ENCODE measurements around the gene HOXD9.

The HOXD9 gene

DNA sequence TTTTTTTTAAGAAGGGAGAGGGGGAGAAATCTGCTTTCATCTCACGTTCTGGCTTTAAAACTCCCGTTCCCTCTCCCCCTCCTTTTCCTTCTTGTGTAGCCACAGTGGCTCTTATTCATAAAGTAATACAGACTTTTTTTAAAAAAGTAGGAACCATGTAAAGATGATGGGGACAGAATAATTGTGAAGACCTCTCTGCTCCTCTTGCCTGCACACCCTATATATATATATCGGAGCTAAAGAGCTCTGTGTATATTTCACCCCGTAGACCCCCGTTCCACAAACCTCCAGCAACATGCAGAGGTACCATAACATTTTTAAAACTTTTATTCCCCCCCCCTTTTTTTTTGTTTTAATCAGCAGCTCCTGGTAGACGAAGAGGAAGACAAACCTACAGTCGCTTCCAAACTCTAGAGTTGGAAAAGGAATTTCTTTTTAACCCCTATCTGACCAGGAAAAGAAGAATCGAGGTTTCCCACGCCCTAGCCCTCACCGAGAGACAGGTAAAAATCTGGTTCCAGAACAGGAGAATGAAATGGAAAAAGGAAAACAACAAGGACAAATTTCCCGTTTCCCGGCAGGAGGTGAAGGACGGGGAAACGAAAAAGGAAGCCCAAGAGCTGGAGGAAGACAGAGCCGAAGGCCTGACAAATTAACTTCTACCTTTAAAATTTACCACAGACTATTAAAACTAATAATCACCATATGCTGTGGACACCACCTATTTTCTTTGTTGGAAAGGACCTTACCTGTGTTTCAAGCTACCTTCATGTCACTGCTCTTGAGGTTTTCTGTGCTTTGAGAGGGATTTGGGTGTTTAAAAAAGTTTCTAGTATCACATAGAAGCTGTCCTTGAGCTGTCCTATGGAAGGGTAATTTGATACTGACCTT is 8.7 kb downstream of the HOXD9 start:
- Histone ChIP-seq H3K9ac (ENCODE audit: low read depth, low read length) (no peak overlapping the region), H3K4me3 (ENCODE audit: low read depth, low read length) (no peak overlapping the region), H3K9me3 (ENCODE audit: control insufficient read depth, insufficient read depth, low read length) (no peaks in the 10 kb centered on the region), H3K36me3 (ENCODE audit: control insufficient read depth, insufficient read depth, low read length) (no peaks in the 10 kb centered on the region), H3K27ac (ENCODE audit: low read depth, low read length) (no peak overlapping the region), H3K27me3 (ENCODE audit: control insufficient read depth, insufficient read depth, low read length) (peaks cover 100% of the 10 kb centered on the region), H3K4me1 (ENCODE audit: control insufficient read depth, insufficient read depth, low read length) (peaks cover 10% of the 10 kb centered on the region)

DNA sequence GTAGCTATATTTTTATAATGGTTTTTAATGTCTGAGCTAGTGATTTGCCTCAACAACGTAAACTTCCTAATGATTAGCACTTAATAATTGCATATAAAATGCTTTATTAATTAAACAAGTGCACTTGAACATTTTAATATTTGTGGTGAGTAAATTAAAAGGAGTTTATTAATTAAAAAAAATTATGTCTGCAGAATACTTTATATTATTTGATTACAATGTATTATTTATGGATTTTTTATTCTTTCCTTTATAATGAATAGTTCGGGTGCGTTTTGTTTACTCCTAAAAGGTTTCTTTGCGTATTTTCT is 9.3 kb downstream of the HOXD9 start:
- H3K27ac ChIP-seq (ENCODE audit: low read depth, low read length) = no peak overlapping the region
- H3K9ac ChIP-seq (ENCODE audit: low read depth, low read length) = no peak overlapping the region
- no peaks in the 10 kb centered on the region for H3K9me3 ChIP-seq (ENCODE audit: control insufficient read depth, insufficient read depth, low read length)
- peaks cover 10% of the 10 kb centered on the region for H3K4me1 ChIP-seq (ENCODE audit: control insufficient read depth, insufficient read depth, low read length)
- H3K4me3 ChIP-seq (ENCODE audit: low read depth, low read length) = no peak overlapping the region
- H3K27me3 ChIP-seq (ENCODE audit: control insufficient read depth, insufficient read depth, low read length) = peaks cover 100% of the 10 kb centered on the region
- H3K36me3 ChIP-seq (ENCODE audit: control insufficient read depth, insufficient read depth, low read length) = no peaks in the 10 kb centered on the region

GRCh38 chr2:176132205-176133171 is 10.0 kb downstream of the HOXD9 start:
- Histone ChIP-seq H3K9me3 (ENCODE audit: control insufficient read depth, insufficient read depth, low read length) (no peaks in the 10 kb centered on the region), H3K36me3 (ENCODE audit: control insufficient read depth, insufficient read depth, low read length) (no peaks in the 10 kb centered on the region), H3K27ac (ENCODE audit: low read depth, low read length) (no peak overlapping the region), H3K4me1 (ENCODE audit: control insufficient read depth, insufficient read depth, low read length) (peaks cover 10% of the 10 kb centered on the region), H3K4me3 (ENCODE audit: low read depth, low read length) (no peak overlapping the region), H3K9ac (ENCODE audit: low read depth, low read length) (no peak overlapping the region), H3K27me3 (ENCODE audit: control insufficient read depth, insufficient read depth, low read length) (peaks cover 100% of the 10 kb centered on the region)

DNA sequence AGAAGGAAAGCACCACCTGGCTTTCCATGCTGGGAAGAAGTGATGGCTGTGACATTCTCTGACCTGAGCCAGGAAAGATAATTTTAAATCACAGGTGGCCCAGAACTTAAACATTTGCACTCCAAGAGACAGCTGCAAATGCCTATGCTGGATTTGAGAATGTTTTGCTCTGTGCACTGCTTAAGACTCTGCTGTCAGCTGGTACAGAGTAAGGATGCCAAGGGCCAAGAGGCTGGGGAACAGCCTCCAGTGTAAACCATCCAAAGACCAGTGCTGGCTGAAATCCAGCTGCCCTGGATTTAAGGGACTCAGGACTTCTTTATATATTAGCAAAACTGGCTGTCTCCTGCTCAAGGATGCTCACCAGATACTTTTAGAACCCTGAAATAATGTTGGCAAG is 10.9 kb downstream of the HOXD9 start:
- Histone ChIP-seq H3K4me1 (ENCODE audit: control insufficient read depth, insufficient read depth, low read length) (peaks cover 7% of the 10 kb centered on the region), H3K27me3 (ENCODE audit: control insufficient read depth, insufficient read depth, low read length) (peaks cover 100% of the 10 kb centered on the region), H3K9ac (ENCODE audit: low read depth, low read length) (no peak overlapping the region)

DNA sequence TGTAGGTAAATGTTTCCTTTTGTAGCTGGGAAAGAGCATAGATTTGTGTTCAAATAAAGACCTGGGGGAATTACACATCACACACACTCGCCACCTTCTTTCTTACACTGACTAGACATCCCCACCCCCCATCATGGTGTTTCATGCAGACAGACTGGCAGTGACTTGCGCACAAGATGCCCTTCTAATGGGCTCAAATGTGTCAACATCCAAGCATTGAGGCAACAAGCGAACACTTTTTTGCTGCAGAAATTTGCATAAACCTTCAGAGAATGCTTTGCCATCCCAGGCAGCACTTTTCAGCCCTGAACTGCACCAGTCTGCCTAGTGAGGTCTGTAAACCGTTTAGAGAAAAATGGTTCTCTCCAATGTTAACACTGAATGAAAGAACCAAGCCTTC is 11.5 kb downstream of the HOXD9 start:
- H3K27me3 ChIP-seq (ENCODE audit: control insufficient read depth, insufficient read depth, low read length) = peaks cover 100% of the 10 kb centered on the region
- no peaks in the 10 kb centered on the region for H3K36me3 ChIP-seq (ENCODE audit: control insufficient read depth, insufficient read depth, low read length)
- no peaks in the 10 kb centered on the region for H3K9me3 ChIP-seq (ENCODE audit: control insufficient read depth, insufficient read depth, low read length)
- H3K27ac ChIP-seq (ENCODE audit: low read depth, low read length) = no peak overlapping the region
- H3K4me3 ChIP-seq (ENCODE audit: low read depth, low read length) = no peak overlapping the region
- peaks cover 5% of the 10 kb centered on the region for H3K4me1 ChIP-seq (ENCODE audit: control insufficient read depth, insufficient read depth, low read length)
- no peak overlapping the region for H3K9ac ChIP-seq (ENCODE audit: low read depth, low read length)

More for the DNA sequence above, 10.9 kb downstream of the HOXD9 start:
- Histone ChIP-seq H3K27ac (ENCODE audit: low read depth, low read length) (no peak overlapping the region), H3K36me3 (ENCODE audit: control insufficient read depth, insufficient read depth, low read length) (no peaks in the 10 kb centered on the region), H3K9me3 (ENCODE audit: control insufficient read depth, insufficient read depth, low read length) (no peaks in the 10 kb centered on the region), H3K4me3 (ENCODE audit: low read depth, low read length) (no peak overlapping the region)

DNA sequence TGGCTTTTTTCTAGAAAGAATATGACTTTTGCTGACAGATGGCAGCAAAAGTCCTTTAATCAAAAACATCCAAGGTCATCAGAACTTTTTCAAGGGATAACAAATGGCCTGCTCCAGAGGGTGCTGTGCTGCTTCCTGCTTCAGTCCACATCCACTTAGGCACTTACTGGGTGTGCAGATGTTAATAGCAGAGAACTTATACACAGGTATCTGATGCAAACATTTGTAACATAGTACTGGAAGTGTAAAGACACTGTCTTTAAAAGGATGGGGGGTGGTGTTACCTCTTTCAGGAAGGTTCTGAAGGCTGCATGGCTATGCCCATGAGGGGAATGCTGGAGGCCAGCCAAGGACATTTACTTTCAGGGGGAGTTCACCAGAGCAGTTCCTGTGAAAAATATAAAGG is 12.5 kb downstream of the HOXD9 start:
- Histone ChIP-seq H3K4me1 (ENCODE audit: control insufficient read depth, insufficient read depth, low read length) (peaks cover 5% of the 10 kb centered on the region; the same call in 1 of the 2 replicates), H3K9ac (ENCODE audit: low read depth, low read length) (no peak overlapping the region), H3K27ac (ENCODE audit: low read depth, low read length) (no peak overlapping the region), H3K27me3 (ENCODE audit: control insufficient read depth, insufficient read depth, low read length) (peaks cover 100% of the 10 kb centered on the region), H3K36me3 (ENCODE audit: control insufficient read depth, insufficient read depth, low read length) (no peaks in the 10 kb centered on the region), H3K9me3 (ENCODE audit: control insufficient read depth, insufficient read depth, low read length) (no peaks in the 10 kb centered on the region), H3K4me3 (ENCODE audit: low read depth, low read length) (no peak overlapping the region)

DNA sequence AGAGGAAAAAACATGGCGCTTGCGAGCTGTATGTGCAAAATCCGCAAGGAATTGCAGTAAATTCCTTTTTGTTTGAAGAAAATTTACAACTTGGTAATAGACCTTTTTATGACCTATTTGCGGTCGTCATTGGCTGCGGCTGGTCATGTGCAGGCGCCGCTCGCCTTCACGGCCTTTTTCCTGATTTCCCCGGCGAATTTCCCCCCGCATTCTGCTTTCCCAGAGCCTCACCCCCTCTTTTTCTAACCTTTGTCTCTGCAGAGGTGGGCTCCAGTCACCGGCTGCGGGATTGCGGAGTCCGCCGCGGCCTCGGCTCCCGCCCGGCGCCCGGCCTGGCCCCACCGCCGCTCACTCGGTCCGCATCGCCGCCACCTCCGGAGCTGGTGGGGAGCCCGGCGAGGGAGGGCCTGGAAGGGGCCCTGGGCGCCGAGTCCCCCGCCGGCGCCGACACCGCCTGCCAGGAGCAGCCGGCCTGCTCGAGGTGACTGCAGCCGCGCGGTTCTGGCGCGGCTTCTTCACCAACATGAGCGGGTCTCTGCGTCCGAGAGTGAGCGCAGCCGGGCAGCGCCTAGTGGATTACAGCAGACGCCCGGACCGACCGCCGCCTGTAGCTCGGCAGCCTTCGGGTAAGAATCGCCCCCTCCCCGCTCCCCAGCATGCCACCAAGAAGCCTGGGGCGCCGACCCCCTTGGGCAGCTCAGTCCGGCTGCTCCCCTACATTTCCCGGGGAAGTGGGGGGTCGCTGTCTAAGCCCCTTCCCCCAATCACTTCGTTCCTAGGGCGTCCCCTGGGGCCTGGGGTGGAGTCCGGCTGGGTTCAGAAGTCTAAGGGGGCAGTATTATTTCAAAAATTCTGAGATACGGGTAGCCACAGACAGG is 14.1 kb downstream of the HOXD9 start:
- H3K4me3 ChIP-seq (ENCODE audit: low read depth, low read length) = peak overlapping the region; percentile 49

DNA sequence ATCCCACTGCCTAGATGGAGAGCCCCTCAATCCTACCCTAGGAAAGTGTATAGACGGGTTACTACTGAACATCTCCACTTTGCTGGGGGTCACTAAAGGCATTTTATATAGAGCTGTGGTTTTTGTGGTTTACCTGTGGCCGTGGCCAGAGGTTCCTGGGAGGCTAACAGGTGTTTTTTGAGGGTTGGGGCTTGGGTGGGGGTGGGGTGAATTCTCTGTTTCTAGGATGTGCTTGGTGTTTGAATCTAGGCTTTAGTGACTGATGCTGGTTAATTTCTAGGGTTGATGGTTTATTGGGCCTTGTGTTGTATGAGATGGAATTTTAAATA is 14.7 kb downstream of the HOXD9 start:
- Histone ChIP-seq H3K4me3 (ENCODE audit: low read depth, low read length) (no peak overlapping the region), H3K27ac (ENCODE audit: low read depth, low read length) (no peak overlapping the region)

More for the DNA sequence above, 14.1 kb downstream of the HOXD9 start:
- peaks cover 100% of the 10 kb centered on the region for H3K27me3 ChIP-seq (ENCODE audit: control insufficient read depth, insufficient read depth, low read length)
- no peaks in the 10 kb centered on the region for H3K36me3 ChIP-seq (ENCODE audit: control insufficient read depth, insufficient read depth, low read length)
- H3K27ac ChIP-seq (ENCODE audit: low read depth, low read length) = no peak overlapping the region
- H3K4me1 ChIP-seq (ENCODE audit: control insufficient read depth, insufficient read depth, low read length) = peaks cover 5% of the 10 kb centered on the region; the same call in 1 of the 2 replicates
- H3K9me3 ChIP-seq (ENCODE audit: control insufficient read depth, insufficient read depth, low read length) = no peaks in the 10 kb centered on the region
- no peak overlapping the region for H3K9ac ChIP-seq (ENCODE audit: low read depth, low read length)

DNA sequence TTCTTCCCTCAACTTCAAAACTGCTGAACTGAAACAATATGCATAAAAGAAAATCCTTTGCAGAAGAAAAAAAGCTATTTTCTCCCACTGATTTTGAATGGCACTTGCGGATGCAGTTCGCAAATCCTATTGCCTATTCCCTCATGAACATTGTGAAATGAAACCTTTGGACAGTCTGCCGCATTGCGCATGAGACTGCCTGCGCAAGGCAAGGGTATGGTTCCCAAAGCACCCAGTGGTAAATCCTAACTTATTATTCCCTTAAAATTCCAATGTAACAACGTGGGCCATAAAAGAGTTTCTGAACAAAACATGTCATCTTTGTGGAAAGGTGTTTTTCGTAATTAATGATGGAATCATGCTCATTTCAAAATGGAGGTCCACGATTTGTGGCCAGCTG is 15.4 kb downstream of the HOXD9 start:
- no peaks in the 10 kb centered on the region for H3K4me1 ChIP-seq (ENCODE audit: control insufficient read depth, insufficient read depth, low read length)
- H3K36me3 ChIP-seq (ENCODE audit: control insufficient read depth, insufficient read depth, low read length) = no peaks in the 10 kb centered on the region
- H3K27ac ChIP-seq (ENCODE audit: low read depth, low read length) = no peak overlapping the region
- no peak overlapping the region for H3K4me3 ChIP-seq (ENCODE audit: low read depth, low read length)
- H3K27me3 ChIP-seq (ENCODE audit: control insufficient read depth, insufficient read depth, low read length) = peaks cover 100% of the 10 kb centered on the region
- H3K9ac ChIP-seq (ENCODE audit: low read depth, low read length) = no peak overlapping the region
- H3K9me3 ChIP-seq (ENCODE audit: control insufficient read depth, insufficient read depth, low read length) = no peaks in the 10 kb centered on the region

More for the DNA sequence above, 14.7 kb downstream of the HOXD9 start:
- Histone ChIP-seq H3K4me1 (ENCODE audit: control insufficient read depth, insufficient read depth, low read length) (peaks cover 4% of the 10 kb centered on the region; the same call in 1 of the 2 replicates), H3K36me3 (ENCODE audit: control insufficient read depth, insufficient read depth, low read length) (no peaks in the 10 kb centered on the region), H3K27me3 (ENCODE audit: control insufficient read depth, insufficient read depth, low read length) (peaks cover 100% of the 10 kb centered on the region), H3K9me3 (ENCODE audit: control insufficient read depth, insufficient read depth, low read length) (no peaks in the 10 kb centered on the region), H3K9ac (ENCODE audit: low read depth, low read length) (no peak overlapping the region)

DNA sequence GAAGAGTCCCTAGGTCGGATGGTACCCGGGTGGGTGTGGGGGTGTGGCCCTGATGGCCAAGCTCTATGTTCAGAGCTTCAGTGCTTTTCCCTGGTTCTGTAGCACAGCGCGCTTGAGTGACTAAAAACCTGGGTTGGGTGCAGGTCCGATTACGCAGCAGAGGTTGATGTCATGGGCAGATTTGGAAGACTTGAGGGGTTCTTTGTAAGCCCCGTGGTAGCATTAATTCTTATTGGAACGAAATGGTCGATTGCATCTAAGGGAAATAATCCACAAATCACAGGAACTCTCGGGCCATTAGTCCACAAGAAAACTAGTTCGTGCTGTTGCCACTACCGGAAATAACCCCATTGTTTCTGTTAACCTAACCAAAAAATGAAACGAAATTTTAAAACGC is 16.0 kb downstream of the HOXD9 start:
- Histone ChIP-seq H3K9me3 (ENCODE audit: control insufficient read depth, insufficient read depth, low read length) (no peaks in the 10 kb centered on the region), H3K4me1 (ENCODE audit: control insufficient read depth, insufficient read depth, low read length) (no peaks in the 10 kb centered on the region), H3K9ac (ENCODE audit: low read depth, low read length) (no peak overlapping the region), H3K4me3 (ENCODE audit: low read depth, low read length) (no peak overlapping the region), H3K27me3 (ENCODE audit: control insufficient read depth, insufficient read depth, low read length) (peaks cover 100% of the 10 kb centered on the region), H3K36me3 (ENCODE audit: control insufficient read depth, insufficient read depth, low read length) (no peaks in the 10 kb centered on the region), H3K27ac (ENCODE audit: low read depth, low read length) (no peak overlapping the region)
